ENCODE measurements around the gene MPZL3. TPM values are rescaled to one million over a fixed set of nuclear protein-coding genes. Genes with fewer than 3 reads are reported as not detected.

Gene MPZL3
- total RNA-seq, 1 experiment from 2014 or later = 16.8 TPM

GRCh38 chr11:118247041-118247440 is 5.1 kb downstream of the MPZL3 start:
- intact Hi-C loops (cut with micrococcal nuclease; ENCODE audit: unreplicated experiment) = no loop called here
- BruUV-seq (replicated peaks) = no TSS peak
- H3K27me3 ChIP-seq (ENCODE audit: insufficient read depth, low read depth) = no peaks in the 10 kb centered on the region
- H3K36me3 ChIP-seq (ENCODE audit: low read depth) = no peaks in the 10 kb centered on the region
- no peaks in the 10 kb centered on the region for H3K9me2 ChIP-seq (ENCODE audit: insufficient read depth)
- no peaks in the 10 kb centered on the region for H3K9me3 ChIP-seq (ENCODE audit: insufficient read depth, low read depth)
- no peak for TF ChIP-seq CTCF (conservative IDR thresholded peaks at IDR 0.05)
- no peak for TF ChIP-seq EZH2 (IDR thresholded peaks at IDR 0.05; ENCODE audit: low read depth)
- peak in 1 of 2 experiments; percentile 57 for DNase-seq
- peaks cover 42% of the 10 kb centered on the region for H3K4me1 ChIP-seq (replicated peaks; ENCODE audit: insufficient read depth)
- H3K4me2 ChIP-seq = 0 out of 2 replicates have a peak overlapping the region, but pooled peaks have one; percentile 4
- POLR2A ChIA-PET (ENCODE audit: unreplicated experiment) = no interaction called here
- no peaks in the 10 kb centered on the region for H4K20me1 ChIP-seq (ENCODE audit: insufficient read depth)
- H2AFZ ChIP-seq = no peak overlapping the region
- no peak overlapping the region for H3K4me3 ChIP-seq
- H3F3A ChIP-seq (ENCODE audit: insufficient read depth, low read depth) = peaks cover 26% of the 10 kb centered on the region
- peaks cover 69% of the 10 kb centered on the region for H3K79me2 ChIP-seq (ENCODE audit: low read depth)
- no peak overlapping the region for H3K27ac ChIP-seq
- CTCF ChIA-PET = interaction anchor here (0.6 kb wide), 1 partner anchor 8 kb away, joined by 3 read pairs; no protein-coding TSS in a partner anchor

- POLR2A ChIA-PET (ENCODE audit: unreplicated experiment) = interaction anchor here (0.6 kb wide), 1 partner anchor 63 kb away, joined by 3 read pairs; no protein-coding TSS in a partner anchor
- DNase-seq = no peak
Observed at GRCh38 chr11:118245936-118246562, 6.1 kb downstream of the MPZL3 start.

More at GRCh38 chr11:118245936-118246562, 6.1 kb downstream of the MPZL3 start:
- no TSS peak for BruUV-seq (replicated peaks)
- H3K79me2 ChIP-seq (ENCODE audit: low read depth) = peaks cover 64% of the 10 kb centered on the region
- H3K4me3 ChIP-seq = no peak overlapping the region
- no peaks in the 10 kb centered on the region for H3K9me2 ChIP-seq (ENCODE audit: insufficient read depth)
- peaks cover 25% of the 10 kb centered on the region for H3F3A ChIP-seq (ENCODE audit: insufficient read depth, low read depth)
- intact Hi-C loops (cut with micrococcal nuclease; ENCODE audit: unreplicated experiment) = no loop called here
- CTCF ChIA-PET = no interaction called here
- H3K36me3 ChIP-seq (ENCODE audit: low read depth) = no peaks in the 10 kb centered on the region
- H2AFZ ChIP-seq = no peak overlapping the region
- no peak overlapping the region for H3K4me2 ChIP-seq
- H3K4me1 ChIP-seq (replicated peaks; ENCODE audit: insufficient read depth) = peaks cover 46% of the 10 kb centered on the region
- H3K9me3 ChIP-seq (ENCODE audit: insufficient read depth, low read depth) = no peaks in the 10 kb centered on the region
- TF ChIP-seq CTCF (conservative IDR thresholded peaks at IDR 0.05) = no peak
- TF ChIP-seq EZH2 (IDR thresholded peaks at IDR 0.05; ENCODE audit: low read depth) = no peak
- no peaks in the 10 kb centered on the region for H4K20me1 ChIP-seq (ENCODE audit: insufficient read depth)
- no peak overlapping the region for H3K27ac ChIP-seq
- no peaks in the 10 kb centered on the region for H3K27me3 ChIP-seq (ENCODE audit: insufficient read depth, low read depth)

Data from PC-9 (cell line).